IPS DF 6.9 (cell line): ENCODE results near the gene GANAB.
"Not testable (repeated sequence)": the region's sequence is repeated elsewhere in the genome, so short reads cannot be mapped to it uniquely, and the experiment has no call there.

Source experiments
- DNase-seq: peaks from one replicate; pipeline ENCODE4 v3.0.0-alpha.2; 2013; ENCODE audit warnings: low read depth, low spot score
- H3K27ac ChIP-seq: one replicate; pipeline ENCODE4 v1.5.1; 2013; ENCODE audit warnings: low read length, control low read depth
- H3K27me3 ChIP-seq: 2 replicates; pipeline ENCODE4 v1.6.1; 2013; ENCODE audit warnings: mild to moderate bottlenecking, low read length; ENCODE audit not compliant: control insufficient read depth, insufficient read depth
- H3K36me3 ChIP-seq: 2 replicates; pipeline ENCODE4 v1.6.1; 2013; ENCODE audit warnings: low read length; ENCODE audit not compliant: control insufficient read depth, insufficient read depth
- H3K4me1 ChIP-seq: 2 replicates; pipeline ENCODE4 v1.6.1; 2013; ENCODE audit warnings: low read length; ENCODE audit not compliant: control insufficient read depth, insufficient read depth
- H3K4me3 ChIP-seq: 2 replicates; pipeline ENCODE4 v1.5.1; 2013; ENCODE audit warnings: mild to moderate bottlenecking, low read length
- H3K9me3 ChIP-seq: 2 replicates; pipeline ENCODE4 v1.6.1; 2013; ENCODE audit warnings: low read length, inconsistent platforms; ENCODE audit not compliant: control insufficient read depth, insufficient read depth
- WGBS: extraction: QIAGEN DNeasy Blood & Tissue Kit; methylation state at CpG from one replicate; pipeline ENCODE4 v1.1.7; 2013; ENCODE audit warnings: mixed read lengths, missing lambda C conversion rate; ENCODE audit not compliant: insufficient read length, insufficient coverage; 5-methylcytosine and 5-hydroxymethylcytosine counted together

Gene GANAB

GRCh38 chr11:62621027-62621566 lies 25.3 kb downstream of the GANAB start:
- H3K4me1 ChIP-seq = no peaks in the 10 kb centered on the region; the same call in 1 of the 2 replicates
- no peak for DNase-seq
- H3K36me3 ChIP-seq = peaks cover 10% of the 10 kb centered on the region
- no CpG with 5 or more reads among the region's 8 CpGs for WGBS
- H3K9me3 ChIP-seq = no peaks in the 10 kb centered on the region
- no peak overlapping the region for H3K27ac ChIP-seq
- no peaks in the 10 kb centered on the region for H3K27me3 ChIP-seq
- H3K4me3 ChIP-seq = peak overlapping the region; percentile 81; the same call in 1 of the 2 replicates

GRCh38 chr11:62616957-62617356 lies 29.5 kb downstream of the GANAB start:
- H3K4me3 ChIP-seq, H3K36me3 ChIP-seq, DNase-seq, H3K27me3 ChIP-seq, H3K9me3 ChIP-seq, H3K27ac ChIP-seq, H3K4me1 ChIP-seq: not testable (repeated sequence)
- no CpG with 5 or more reads among the region's 14 CpGs for WGBS

- H3K9me3 ChIP-seq = no peaks in the 10 kb centered on the region
- no peaks in the 10 kb centered on the region; the same call in 1 of the 2 replicates for H3K36me3 ChIP-seq
- H3K4me3 ChIP-seq = no peak overlapping the region
- DNase-seq = no peak
- no CpG with 5 or more reads among the region's 7 CpGs for WGBS
- no peaks in the 10 kb centered on the region for H3K27me3 ChIP-seq
- H3K27ac ChIP-seq = no peak overlapping the region
- H3K4me1 ChIP-seq = no peaks in the 10 kb centered on the region; the same call in 1 of the 2 replicates
These were observed 30.9 kb downstream of the GANAB start for GRCh38 chr11:62615521-62615920.

GRCh38 chr11:62614275-62614674 lies 32.1 kb downstream of the GANAB start:
- no peak overlapping the region for H3K4me3 ChIP-seq
- H3K27ac ChIP-seq = no peak overlapping the region
- no peak for DNase-seq
- no peaks in the 10 kb centered on the region for H3K9me3 ChIP-seq
- no CpG with 5 or more reads among the region's 8 CpGs for WGBS
- H3K36me3 ChIP-seq = no peaks in the 10 kb centered on the region; the same call in 1 of the 2 replicates
- H3K4me1 ChIP-seq = no peaks in the 10 kb centered on the region; the same call in 1 of the 2 replicates
- no peaks in the 10 kb centered on the region for H3K27me3 ChIP-seq

- Histone ChIP-seq H3K4me3 (no peak overlapping the region), H3K27me3 (no peaks in the 10 kb centered on the region), H3K4me1 (no peaks in the 10 kb centered on the region; the same call in 1 of the 2 replicates), H3K36me3 (no peaks in the 10 kb centered on the region; the same call in 1 of the 2 replicates), H3K27ac (no peak overlapping the region), H3K9me3 (no peaks in the 10 kb centered on the region)
- no peak for DNase-seq
- WGBS = no CpG with 5 or more reads among the region's 15 CpGs
These were observed 33.1 kb downstream of the GANAB start for GRCh38 chr11:62613291-62613778.

- H3K27me3 ChIP-seq = no peaks in the 10 kb centered on the region
- no peak within 1 kb of the TSS for H3K27ac ChIP-seq
- H3K9me3 ChIP-seq = no peaks in the 10 kb centered on the region
- H3K4me1 ChIP-seq = no peaks in the 10 kb centered on the region; the same call in 1 of the 2 replicates
- H3K36me3 ChIP-seq = no peaks in the 10 kb centered on the region; the same call in 1 of the 2 replicates
- peak within 1 kb of the TSS; percentile 66; the same call in 1 of the 2 replicates for H3K4me3 ChIP-seq
- DNase-seq = no peak
- WGBS = no CpG with 5 or more reads among the region's 91 CpGs
These were observed 33.8 kb downstream of the GANAB start, which contains the start of the genes EML3 and ROM1 for GRCh38 chr11:62612366-62613290. Gene EML3 (minus strand): TSS chr11:62612775. CDS start chr11:62612457, 318 bp downstream. Gene ROM1 (plus strand): TSS chr11:62613257. CDS start chr11:62613282, 25 bp downstream.

GRCh38 chr11:62611705-62612365 lies 34.6 kb downstream of the GANAB start:
- no peak overlapping the region for H3K27ac ChIP-seq
- no peak for DNase-seq
- H3K27me3 ChIP-seq = no peaks in the 10 kb centered on the region
- peak overlapping the region; percentile 66; the same call in 1 of the 2 replicates for H3K4me3 ChIP-seq
- no peaks in the 10 kb centered on the region for H3K9me3 ChIP-seq
- H3K36me3 ChIP-seq = no peaks in the 10 kb centered on the region; the same call in 1 of the 2 replicates
- H3K4me1 ChIP-seq = no peaks in the 10 kb centered on the region; the same call in 1 of the 2 replicates
- WGBS = no CpG with 5 or more reads among the region's 34 CpGs

GRCh38 chr11:62610814-62611704 lies 35.4 kb downstream of the GANAB start:
- no peak for DNase-seq
- Histone ChIP-seq H3K4me1 (no peaks in the 10 kb centered on the region; the same call in 1 of the 2 replicates), H3K36me3 (no peaks in the 10 kb centered on the region), H3K9me3 (no peaks in the 10 kb centered on the region), H3K27me3 (no peaks in the 10 kb centered on the region), H3K27ac (no peak overlapping the region), H3K4me3 (peak overlapping the region; percentile 66; the same call in 1 of the 2 replicates)
- no CpG with 5 or more reads among the region's 28 CpGs for WGBS

GRCh38 chr11:62610403-62610802 lies 36.0 kb downstream of the GANAB start:
- no peaks in the 10 kb centered on the region; the same call in 1 of the 2 replicates for H3K4me1 ChIP-seq
- no peaks in the 10 kb centered on the region for H3K27me3 ChIP-seq
- WGBS = no CpG with 5 or more reads among the region's 6 CpGs
- H3K36me3 ChIP-seq = no peaks in the 10 kb centered on the region
- H3K9me3 ChIP-seq = no peaks in the 10 kb centered on the region
- H3K4me3 ChIP-seq = no peak overlapping the region
- no peak overlapping the region for H3K27ac ChIP-seq
- no peak for DNase-seq
